NCI-H524 (cell line): ENCODE data around the gene PDGFA.

ENCODE experiments used
- DNase-seq, 2 experiments: peaks; one replicate each; lab custom pipeline; 2025; lab: John Stamatoyannopoulos, UW

The PDGFA gene

GRCh38 chr7:536231-536630, 16.6 kb upstream of the PDGFA start:
- DNase-seq: no peak

- no peak for DNase-seq
Observed at GRCh38 chr7:534959-535358, 15.3 kb upstream of the PDGFA start.

- DNase-seq: no peak
Observed at GRCh38 chr7:534075-534474, 14.4 kb upstream of the PDGFA start.

- DNase-seq: no peak
Observed at GRCh38 chr7:533266-533665, 13.6 kb upstream of the PDGFA start.

GRCh38 chr7:532379-533143, 12.9 kb upstream of the PDGFA start:
- DNase-seq: no peak

- DNase-seq: no peak
Observed at GRCh38 chr7:531777-532176, 12.1 kb upstream of the PDGFA start.

GRCh38 chr7:528451-528850, 8.8 kb upstream of the PDGFA start:
- DNase-seq: no peak

GRCh38 chr7:527723-528122, 8.1 kb upstream of the PDGFA start:
- DNase-seq: no peak

- DNase-seq: no peak
Observed at GRCh38 chr7:526460-527034, 6.9 kb upstream of the PDGFA start.

GRCh38 chr7:525740-526139, 6.1 kb upstream of the PDGFA start:
- DNase-seq: peak in 1 of 2 experiments; percentile 42

GRCh38 chr7:524800-525199, 5.2 kb upstream of the PDGFA start:
- no peak for DNase-seq

GRCh38 chr7:523347-524336, 4.0 kb upstream of the PDGFA start:
- no peak for DNase-seq

GRCh38 chr7:522951-523314, 3.3 kb upstream of the PDGFA start:
- DNase-seq: no peak

- DNase-seq: peak in 1 of 2 experiments; percentile 11
Observed at GRCh38 chr7:522071-522950, 2.7 kb upstream of the PDGFA start.

- DNase-seq: peak; percentile 22 to 43
Observed at GRCh38 chr7:521221-522070, 1.8 kb upstream of the PDGFA start.

GRCh38 chr7:520503-521161, 986 bp upstream of the PDGFA start:
- no peak for DNase-seq

GRCh38 chr7:518630-519483, 789 bp downstream of the PDGFA start:
- peak in 1 of 2 experiments; percentile 54 for DNase-seq

GRCh38 chr7:517774-518629, 1.6 kb downstream of the PDGFA start:
- peak in 1 of 2 experiments; percentile 15 for DNase-seq
